Measurements from ENCODE around the gene SLC25A19.

GRCh38 chr17:75250009-75250471, 39.2 kb downstream of the SLC25A19 start:
- TF ChIP-seq CTCF (IDR thresholded peaks at IDR 0.05) (no peak), POLR2A (IDR thresholded peaks at IDR 0.05) (no peak)

All from right lobe of liver (tissue), 4 donors.